Endodermal cell (in vitro differentiated cells): Measurements from ENCODE around the gene MROH2A. TPM values are rescaled to one million over a fixed set of nuclear protein-coding genes. Genes with fewer than 3 reads are reported as not detected.
A peak's percentile ranks its signal among the peaks of the same experiment; 100 is the strongest.

ENCODE experiments used
- DNase-seq: peaks from one replicate; pipeline ENCODE4 v3.0.0-alpha.2; 2017
- H3K27ac ChIP-seq: 2 replicates; pipeline ENCODE4 v1.5.1; 2013; ENCODE audit warnings: mild to moderate bottlenecking, low read depth, low read length, moderate library complexity
- H3K27me3 ChIP-seq: 2 replicates; pipeline ENCODE4 v1.6.1; 2013; ENCODE audit warnings: mild to moderate bottlenecking, low read length, moderate library complexity; ENCODE audit not compliant: insufficient read depth, control insufficient read depth, poor library complexity, severe bottlenecking
- H3K36me3 ChIP-seq: 2 replicates; pipeline ENCODE4 v1.7.0; 2013; ENCODE audit warnings: mild to moderate bottlenecking, low read length, moderate library complexity; ENCODE audit not compliant: control insufficient read depth, insufficient read depth
- H3K4me1 ChIP-seq: one replicate; pipeline ENCODE4 v1.7.0; 2013; ENCODE audit warnings: low read length; ENCODE audit not compliant: control insufficient read depth, insufficient read depth
- H3K4me3 ChIP-seq: 2 replicates; pipeline ENCODE4 v1.5.1; 2013; ENCODE audit warnings: mild to moderate bottlenecking, low read length, moderate library complexity
- H3K9ac ChIP-seq: 2 replicates; pipeline ENCODE4 v1.6.1; 2013; ENCODE audit warnings: mild to moderate bottlenecking, low read length, moderate library complexity; ENCODE audit not compliant: poor library complexity, severe bottlenecking; ENCODE audit errors: extremely low read depth
- H3K9me3 ChIP-seq: 2 replicates; pipeline ENCODE4 v1.6.1; 2013; ENCODE audit warnings: mild to moderate bottlenecking, low read length, moderate library complexity; ENCODE audit not compliant: control insufficient read depth
- H3K27ac Mint-ChIP-seq: 2 replicates; pipeline ENCODE4 v1.8.0; 2020; ENCODE audit warnings: mixed read lengths
- H3K27me3 Mint-ChIP-seq: 2 replicates; pipeline ENCODE4 v1.8.0; 2021; ENCODE audit warnings: mild to moderate bottlenecking, mixed read lengths; ENCODE audit not compliant: insufficient read depth
- H3K36me3 Mint-ChIP-seq: 2 replicates; pipeline ENCODE4 v1.8.0; 2020; ENCODE audit warnings: low read depth, mixed read lengths
- H3K4me1 Mint-ChIP-seq: 2 replicates; pipeline ENCODE4 v1.8.0; 2020; ENCODE audit warnings: mixed read lengths
- H3K4me3 Mint-ChIP-seq: 2 replicates; pipeline ENCODE4 v1.8.0; 2020; ENCODE audit warnings: mild to moderate bottlenecking, moderate library complexity, mixed read lengths
- H3K9me3 Mint-ChIP-seq: 2 replicates; pipeline ENCODE4 v1.8.0; 2020; ENCODE audit warnings: mild to moderate bottlenecking, mixed read lengths
- CTCF ChIP-seq: fragments of 200-600 bp; sonication (generic); conservative IDR thresholded peaks from 2 replicates; pipeline ENCODE4 v1.5.0; 2021; ENCODE audit warnings: antibody characterized with exemption, mild to moderate bottlenecking
- WGBS, 2 experiments: methylation state at CpG; one replicate each; pipeline versions ENCODE4 v1.1.5 to v1.1.7; 2013; ENCODE audit warnings: missing lambda C conversion rate in 2 of 2, mixed read lengths in 1 of 2; ENCODE audit not compliant: insufficient coverage in 1 of 2, insufficient read length in 1 of 2; 5-methylcytosine and 5-hydroxymethylcytosine counted together
- total RNA-seq, 2 donors: library from RNA; stranded (reverse); fragmentation: NEBNext Ultra II Directional in 1 of 2; extraction: Animal tissue kit (Norgen Biotek cat#: 25700) in 1 of 2; gene quantifications; 2 replicates in 1 of 2; 3 replicates in 1 of 2; pipeline ENCODE4 v1.2.1, GENCODE V29; 2021

The MROH2A gene
- total RNA-seq, 2 donors from 2014 or later, result not detected

- no peaks in the 10 kb centered on the region for H3K27me3 ChIP-seq
- H3K9ac ChIP-seq, result no peak overlapping the region
- no peaks in the 10 kb centered on the region for H3K9me3 ChIP-seq
- H3K36me3 Mint-ChIP-seq, result peaks cover 55% of the 10 kb centered on the region
- peaks cover 68% of the 10 kb centered on the region for H3K36me3 ChIP-seq
- H3K9me3 Mint-ChIP-seq, result no peaks in the 10 kb centered on the region
- DNase-seq, result no peak
- no peaks in the 10 kb centered on the region for H3K27me3 Mint-ChIP-seq
- no peak overlapping the region for H3K27ac ChIP-seq
- 99% methylated on average over 6 of the region's 6 CpGs; no CpG with 5 or more reads in 1 of the 2 experiments for WGBS, 2 experiments
- peaks cover 19% of the 10 kb centered on the region for H3K4me1 Mint-ChIP-seq
- H3K4me1 ChIP-seq, result peaks cover 2% of the 10 kb centered on the region
- no peak overlapping the region for H3K27ac Mint-ChIP-seq
- H3K4me3 ChIP-seq, result no peak overlapping the region
- H3K4me3 Mint-ChIP-seq, result no peak overlapping the region
- TF ChIP-seq CTCF, result no peak
Measured at GRCh38 chr2:233851169-233851568, 73.0 kb downstream of the MROH2A start.

- 95% methylated on average over 3 of the region's 3 CpGs; no CpG with 5 or more reads in 1 of the 2 experiments for WGBS, 2 experiments
- TF ChIP-seq CTCF, result no peak
- no peak overlapping the region for H3K27ac Mint-ChIP-seq
- H3K27me3 ChIP-seq, result no peaks in the 10 kb centered on the region
- DNase-seq, result no peak
- no peaks in the 10 kb centered on the region for H3K9me3 ChIP-seq
- no peak overlapping the region for H3K27ac ChIP-seq
- peaks cover 60% of the 10 kb centered on the region for H3K36me3 ChIP-seq
- H3K4me1 ChIP-seq, result peaks cover 2% of the 10 kb centered on the region
- H3K4me3 Mint-ChIP-seq, result peak overlapping the region; percentile 99
- peaks cover 19% of the 10 kb centered on the region for H3K4me1 Mint-ChIP-seq
- H3K9me3 Mint-ChIP-seq, result peaks cover 2% of the 10 kb centered on the region
- H3K9ac ChIP-seq, result no peak overlapping the region
- H3K4me3 ChIP-seq, result peak overlapping the region; percentile 90
- peaks cover 48% of the 10 kb centered on the region for H3K36me3 Mint-ChIP-seq
- H3K27me3 Mint-ChIP-seq, result no peaks in the 10 kb centered on the region
Measured at GRCh38 chr2:233852056-233852455, 73.9 kb downstream of the MROH2A start.

- H3K4me1 Mint-ChIP-seq, result peaks cover 19% of the 10 kb centered on the region
- H3K9me3 Mint-ChIP-seq, result peaks cover 2% of the 10 kb centered on the region
- Histone ChIP-seq H3K4me1 (peaks cover 2% of the 10 kb centered on the region), H3K4me3 (peak overlapping the region; percentile 90), H3K27ac (no peak overlapping the region), H3K27me3 (no peaks in the 10 kb centered on the region), H3K36me3 (peaks cover 47% of the 10 kb centered on the region), H3K9ac (peak overlapping the region; percentile 73), H3K9me3 (no peaks in the 10 kb centered on the region)
- no peaks in the 10 kb centered on the region for H3K27me3 Mint-ChIP-seq
- no peak for TF ChIP-seq CTCF
- H3K4me3 Mint-ChIP-seq, result peak overlapping the region; percentile 99
- WGBS, 2 experiments, result 34% methylated on average over 8 of the region's 8 CpGs; no CpG with 5 or more reads in 1 of the 2 experiments
- peaks cover 36% of the 10 kb centered on the region for H3K36me3 Mint-ChIP-seq
- H3K27ac Mint-ChIP-seq, result peak overlapping the region; percentile 52
- DNase-seq, result no peak
Measured at GRCh38 chr2:233853353-233853752, 75.2 kb downstream of the MROH2A start.
